Activated CD8-positive, alpha-beta memory T cell treated with anti-CD3 and anti-CD28 coated beads for 24 hours (primary cell): ENCODE data around the gene LRG1.

Experiments used
- DNase-seq: peaks from one replicate; pipeline ENCODE4 v3.0.0-alpha.2; 2020

The LRG1 gene

GRCh38 chr19:4524808-4525562, 14.9 kb downstream of the LRG1 start:
- peak; percentile 82 for DNase-seq

GRCh38 chr19:4523306-4524110, 16.3 kb downstream of the LRG1 start:
- no peak for DNase-seq

GRCh38 chr19:4522291-4523002, 17.4 kb downstream of the LRG1 start:
- no peak for DNase-seq

GRCh38 chr19:4521888-4522242, 18.0 kb downstream of the LRG1 start:
- no peak for DNase-seq

- no peak for DNase-seq
These were observed 18.5 kb downstream of the LRG1 start for GRCh38 chr19:4521170-4521887.

GRCh38 chr19:4519521-4520277, 20.1 kb downstream of the LRG1 start:
- DNase-seq = no peak

- DNase-seq = no peak
These were observed 20.7 kb downstream of the LRG1 start for GRCh38 chr19:4519172-4519496.

GRCh38 chr19:4518345-4519171, 21.3 kb downstream of the LRG1 start, which contains the start of gene PLIN4:
Gene PLIN4 (minus strand): TSS chr19:4518486. CDS start chr19:4518272, 214 bp downstream.
- no peak for DNase-seq

GRCh38 chr19:4517451-4518057, 22.3 kb downstream of the LRG1 start:
- DNase-seq = no peak

- no peak for DNase-seq
These were observed 22.9 kb downstream of the LRG1 start for GRCh38 chr19:4516939-4517300.

GRCh38 chr19:4516199-4516938, 23.5 kb downstream of the LRG1 start:
- DNase-seq = no peak

GRCh38 chr19:4515732-4516131, 24.1 kb downstream of the LRG1 start:
- DNase-seq = no peak

- no peak for DNase-seq
These were observed 26.6 kb downstream of the LRG1 start for GRCh38 chr19:4513248-4513647.

GRCh38 chr19:4512070-4512469, 27.8 kb downstream of the LRG1 start:
- DNase-seq = no peak

GRCh38 chr19:4511300-4512054, 28.4 kb downstream of the LRG1 start:
- DNase-seq = no peak

GRCh38 chr19:4510435-4511255, 29.2 kb downstream of the LRG1 start:
- DNase-seq = no peak

GRCh38 chr19:4508698-4509097, 31.1 kb downstream of the LRG1 start:
- no peak for DNase-seq

- no peak for DNase-seq
These were observed 32.0 kb downstream of the LRG1 start for GRCh38 chr19:4507804-4508203.

GRCh38 chr19:4507150-4507452, 32.7 kb downstream of the LRG1 start:
- no peak for DNase-seq
